Dedifferentiated amniotic fluid mesenchymal stem cell (primary cell): ENCODE results near the gene ZNF28.
"Not testable (repeated sequence)": the region's sequence is repeated elsewhere in the genome, so short reads cannot be mapped to it uniquely, and the experiment has no call there.

ENCODE experiments used
- DNase-seq: peaks from one replicate; pipeline ENCODE4 v3.0.0-alpha.2; 2016; ENCODE audit errors: extremely low spot score

ZNF28 gene

DNA sequence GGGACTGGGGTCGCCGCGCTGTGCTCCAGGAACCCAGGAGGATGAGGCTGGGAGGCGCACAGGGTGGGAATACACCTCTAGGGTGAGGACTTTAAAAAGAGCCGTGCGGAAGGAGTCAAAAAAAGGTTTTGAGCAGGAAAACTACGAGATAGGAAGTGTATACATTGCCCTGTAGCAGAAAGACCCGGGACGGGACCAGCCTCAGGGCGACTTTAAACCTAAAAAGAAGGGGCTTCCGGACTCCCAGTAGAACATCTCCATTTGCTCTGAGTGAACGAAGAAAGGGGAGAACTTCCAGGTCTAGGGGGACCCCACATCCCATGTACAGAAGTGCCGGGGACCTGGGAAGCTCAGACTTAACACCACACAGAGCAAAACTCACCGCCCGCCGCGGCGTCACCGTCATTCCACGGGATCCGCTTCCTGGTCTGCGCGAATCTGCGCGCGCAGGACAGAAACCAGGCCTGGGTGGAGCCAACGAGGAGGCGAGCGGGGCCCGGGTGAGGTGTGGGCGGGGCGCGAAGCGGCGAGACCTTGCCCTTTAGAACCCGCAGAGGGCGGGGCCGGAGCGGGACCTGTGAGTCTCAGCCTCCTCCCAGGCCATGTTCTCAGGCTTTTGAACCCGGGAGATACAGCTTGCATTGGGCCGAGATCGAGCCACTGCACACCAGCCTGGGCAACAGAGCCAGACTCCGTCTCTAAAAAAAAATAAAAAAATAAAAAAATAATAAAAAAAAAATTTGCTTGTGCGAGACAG lies at the start of gene ZNF28:
Gene ZNF28, minus strand, starts transcription at position 430 of the 757 bp plus-strand sequence. CDS start 3,675 bp downstream, outside the sequence.
- DNase-seq = not testable (repeated sequence)

DNA sequence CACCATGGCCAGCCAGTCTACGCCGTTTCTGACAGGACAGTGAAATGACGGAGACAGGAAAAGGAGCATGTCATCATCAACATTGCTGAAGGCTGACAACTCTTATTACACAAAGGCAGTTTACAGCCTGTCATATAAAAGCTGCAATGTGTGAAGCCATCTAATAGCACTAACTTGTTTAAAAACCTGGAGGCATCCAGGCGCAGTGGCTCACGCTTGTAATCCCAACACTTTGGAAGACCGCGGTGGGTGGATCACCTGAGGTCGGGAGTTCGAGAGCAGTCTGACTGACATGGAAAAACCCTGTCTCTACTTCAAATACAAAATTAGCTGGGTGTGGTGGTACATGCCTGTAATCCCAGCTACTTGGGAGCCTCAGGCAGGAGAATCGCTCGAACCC lies 46.6 kb upstream of the ZNF28 start:
- DNase-seq = not testable (repeated sequence)

DNA sequence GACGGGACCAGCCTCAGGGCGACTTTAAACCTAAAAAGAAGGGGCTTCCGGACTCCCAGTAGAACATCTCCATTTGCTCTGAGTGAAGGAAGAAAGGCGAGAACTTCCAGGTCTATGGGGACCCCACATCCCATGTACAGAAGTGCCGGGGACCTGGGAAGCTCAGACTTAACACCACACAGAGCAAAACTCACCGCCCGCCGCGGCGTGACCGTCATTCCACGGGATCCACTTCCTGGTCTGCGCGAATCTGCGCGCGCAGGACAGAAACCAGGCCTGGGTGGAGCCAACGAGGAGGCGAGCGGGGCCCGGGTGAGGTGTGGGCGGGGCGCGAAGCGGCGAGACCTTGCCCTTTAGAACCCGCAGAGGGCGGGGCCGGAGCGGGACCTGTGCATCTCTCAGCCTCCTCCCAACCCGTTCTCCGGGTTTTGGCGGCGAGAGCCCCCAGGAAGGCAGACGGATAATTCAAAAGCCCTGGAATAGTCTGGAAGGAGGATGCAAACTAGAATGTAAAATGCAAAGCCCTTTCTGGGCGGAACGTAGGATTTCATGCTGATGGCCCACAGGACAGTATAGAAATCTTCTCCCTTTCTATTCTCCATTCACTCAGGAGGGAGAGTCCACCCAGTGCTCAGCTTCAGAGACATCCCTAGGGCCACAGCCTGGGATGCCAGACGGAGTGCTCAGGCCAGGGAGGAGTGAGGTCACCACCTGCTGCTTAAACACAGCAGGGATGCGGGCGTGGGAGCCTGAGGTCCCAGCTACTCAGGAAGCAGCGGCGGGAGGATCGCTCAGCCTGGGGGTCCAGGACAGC lies 36.2 kb upstream of the ZNF28 start, which contains the start of gene ZNF468:
Gene ZNF468, minus strand, starts transcription at position 242 of the 814 bp plus-strand sequence. CDS start 3,347 bp downstream, outside the sequence.
- DNase-seq = peak; percentile 42

DNA sequence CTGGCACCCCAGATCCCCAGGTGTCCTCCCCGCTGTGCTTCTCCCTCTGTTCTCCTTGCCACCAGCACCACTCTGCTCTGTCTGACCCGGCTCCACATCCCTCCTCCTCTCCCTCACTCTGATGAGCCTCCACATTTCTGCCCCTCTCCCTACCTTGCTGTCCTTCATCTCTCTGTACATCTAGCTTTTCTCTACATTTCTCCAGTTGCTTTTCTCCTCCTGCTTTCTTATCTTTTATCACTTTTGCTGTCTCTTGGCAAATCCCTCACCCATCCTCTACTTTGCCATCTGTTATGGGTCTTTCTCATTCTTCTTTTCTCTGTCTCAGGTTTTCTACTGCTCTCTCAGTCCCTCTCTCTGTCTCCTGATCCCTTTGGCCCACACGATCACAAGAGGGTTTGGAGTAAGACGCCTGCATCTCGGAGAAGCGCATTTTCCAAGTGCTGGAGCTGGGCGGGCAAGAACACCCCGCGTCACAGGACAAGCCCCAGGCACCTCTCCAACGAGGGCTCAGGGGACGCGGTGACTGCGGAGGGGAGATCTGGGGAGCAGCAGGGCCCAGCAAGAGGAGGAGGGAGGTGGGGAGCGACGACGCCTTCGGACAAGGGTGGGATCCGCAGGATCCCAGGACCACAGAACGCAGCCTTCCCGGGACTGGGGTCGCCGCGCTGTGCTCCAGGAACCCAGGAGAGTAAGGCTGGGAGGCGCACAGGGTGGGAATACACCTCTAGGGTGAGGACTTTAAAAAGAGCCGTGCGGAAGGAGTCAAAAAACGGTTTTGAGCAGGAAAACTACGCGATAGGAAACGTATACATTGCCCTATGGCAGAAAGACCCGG lies 35.3 kb upstream of the ZNF28 start:
- DNase-seq = not testable (repeated sequence)

DNA sequence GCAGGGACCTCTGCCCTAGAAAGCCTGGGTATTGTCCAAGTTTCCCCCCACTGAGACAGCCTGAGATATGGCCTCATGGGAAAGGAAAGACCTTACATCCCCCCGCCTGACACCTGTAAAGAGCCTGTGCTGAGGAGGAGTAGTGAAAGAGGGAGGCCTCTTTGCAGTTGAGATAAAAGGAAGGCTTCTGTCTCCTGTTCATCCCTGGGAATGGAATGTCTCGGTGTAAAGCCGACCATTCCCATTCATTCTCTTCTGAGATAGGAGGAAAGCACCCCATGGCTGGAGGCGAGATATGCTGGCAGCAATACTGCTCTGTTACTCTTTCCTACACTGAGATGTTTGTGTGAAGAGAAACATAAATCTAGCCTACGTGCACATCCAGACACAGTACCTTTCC lies 25.9 kb upstream of the ZNF28 start:
- not testable (repeated sequence) for DNase-seq

DNA sequence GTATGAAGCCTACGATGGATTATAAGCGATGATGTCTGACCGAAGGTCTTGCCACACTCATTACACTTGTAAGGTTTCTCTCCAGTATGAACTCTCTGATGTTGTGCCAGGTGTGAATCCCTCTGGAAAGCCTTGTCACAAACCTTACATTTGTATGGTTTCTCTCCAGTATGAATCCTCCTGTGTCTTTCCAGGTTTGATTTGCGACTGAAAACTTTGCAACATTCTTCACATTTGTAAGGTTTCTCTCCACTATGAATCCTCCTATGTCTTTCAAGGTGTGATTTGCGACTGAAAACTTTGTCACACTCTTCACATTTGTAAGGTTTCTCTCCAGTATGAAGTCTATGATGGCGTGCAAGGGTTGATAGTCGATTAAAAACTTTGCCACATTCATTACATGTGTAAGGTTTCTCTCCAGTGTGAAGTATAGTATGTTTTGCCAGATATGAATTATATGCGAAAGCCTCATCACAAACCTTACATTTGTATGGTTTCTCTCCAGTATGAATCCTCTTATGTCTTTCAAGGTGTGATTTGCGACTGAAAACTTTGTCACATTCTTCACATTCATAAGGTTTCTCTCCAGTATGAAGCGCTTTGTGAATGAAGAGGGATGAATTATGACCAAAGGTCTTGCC lies 19.5 kb upstream of the ZNF28 start:
- not testable (repeated sequence) for DNase-seq

DNA sequence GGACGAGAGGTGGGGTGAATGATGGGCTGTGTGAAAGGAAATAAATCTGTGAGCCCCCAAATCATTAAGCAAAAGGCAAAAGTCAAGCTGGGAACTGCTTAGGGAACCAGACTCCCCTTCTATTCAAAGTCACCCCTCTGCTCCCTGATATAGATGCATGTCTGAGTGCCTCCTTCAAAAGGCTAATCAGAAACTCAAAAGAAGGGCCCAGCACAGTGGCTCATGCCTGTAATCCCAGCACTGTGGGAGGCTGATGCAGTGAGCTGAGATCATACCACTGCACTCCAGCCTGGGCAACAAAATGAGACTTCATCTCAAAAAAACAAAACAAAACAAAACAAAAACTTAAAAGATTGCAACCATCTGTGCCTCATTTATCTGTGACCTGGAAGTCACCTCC lies 12.9 kb upstream of the ZNF28 start:
- not testable (repeated sequence) for DNase-seq

DNA sequence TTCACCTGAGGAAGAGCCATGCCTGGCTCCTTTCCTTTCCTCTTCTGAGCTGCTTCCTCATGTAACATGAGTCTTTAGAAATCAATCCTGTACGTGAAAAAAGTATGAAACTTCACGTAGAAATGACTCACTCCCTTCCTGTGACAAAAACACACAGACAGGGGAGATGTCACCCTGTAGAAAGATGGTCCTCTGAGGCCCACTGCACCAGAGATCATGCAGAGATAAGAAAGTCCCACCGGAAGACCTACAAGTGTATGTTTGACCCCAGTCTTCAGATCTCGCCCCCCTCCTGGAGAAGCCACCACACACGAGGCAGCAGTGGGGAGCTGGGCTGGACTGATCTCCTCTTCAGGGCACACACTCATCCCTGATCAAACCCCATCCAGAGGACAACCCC lies 12.1 kb upstream of the ZNF28 start:
- DNase-seq = not testable (repeated sequence)

DNA sequence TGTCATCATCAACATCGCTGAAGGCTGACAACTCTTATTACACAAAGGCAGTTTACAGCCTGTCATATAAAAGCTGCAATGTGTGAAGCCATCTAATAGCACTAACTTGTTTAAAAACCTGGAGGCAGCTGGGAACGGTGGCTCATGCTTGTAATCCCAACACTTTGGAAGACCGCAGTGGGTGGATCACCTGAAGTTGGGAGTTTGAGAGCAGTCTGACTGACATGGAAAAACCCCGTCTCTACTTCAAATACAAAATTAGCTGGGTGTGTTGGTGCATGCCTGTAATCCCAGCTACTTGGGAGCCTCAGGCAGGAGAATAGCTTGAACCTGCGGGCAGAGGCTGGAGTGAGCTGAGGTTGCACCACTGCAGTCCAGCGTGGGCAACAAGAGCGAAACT lies 8.4 kb upstream of the ZNF28 start:
- DNase-seq = not testable (repeated sequence)

DNA sequence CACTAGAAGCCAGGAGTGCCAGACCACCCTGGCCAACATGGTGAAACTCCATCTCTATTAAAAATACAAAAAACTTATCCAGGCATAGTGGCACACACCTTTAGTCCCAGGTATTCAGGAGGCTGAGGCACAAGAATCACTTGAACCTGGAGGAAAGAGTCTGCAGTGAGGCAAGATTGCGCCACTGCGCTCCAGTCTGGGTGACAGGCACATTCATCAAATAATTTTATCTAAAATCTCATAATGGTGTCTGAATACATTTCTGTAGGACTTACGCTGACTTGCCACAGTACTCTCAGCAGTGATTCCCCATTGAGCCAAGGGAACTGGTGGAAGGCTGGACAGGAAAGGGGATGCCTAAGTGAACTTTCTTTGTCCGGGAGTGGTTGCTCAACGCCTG lies 4.3 kb upstream of the ZNF28 start:
- DNase-seq = no peak

DNA sequence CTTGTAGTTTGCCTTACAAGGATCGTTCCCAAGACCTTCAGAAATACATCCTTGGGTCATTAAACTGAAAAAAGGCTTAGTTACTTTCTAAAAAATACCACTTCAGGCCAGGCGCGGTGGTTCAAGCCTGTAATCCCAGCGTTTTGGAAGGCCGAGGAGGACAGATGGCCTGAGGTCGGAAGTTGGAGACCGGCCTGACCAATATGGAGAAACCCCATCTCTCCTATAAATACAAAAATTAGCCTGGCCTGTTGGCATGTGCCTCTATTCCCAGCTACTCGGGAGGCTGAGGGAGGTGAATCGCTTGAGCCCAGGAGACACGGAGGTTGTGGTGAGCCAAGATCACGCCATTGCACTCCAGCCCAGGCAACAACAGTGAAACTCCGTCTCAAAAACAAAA lies 2.2 kb upstream of the ZNF28 start:
- no peak for DNase-seq

DNA sequence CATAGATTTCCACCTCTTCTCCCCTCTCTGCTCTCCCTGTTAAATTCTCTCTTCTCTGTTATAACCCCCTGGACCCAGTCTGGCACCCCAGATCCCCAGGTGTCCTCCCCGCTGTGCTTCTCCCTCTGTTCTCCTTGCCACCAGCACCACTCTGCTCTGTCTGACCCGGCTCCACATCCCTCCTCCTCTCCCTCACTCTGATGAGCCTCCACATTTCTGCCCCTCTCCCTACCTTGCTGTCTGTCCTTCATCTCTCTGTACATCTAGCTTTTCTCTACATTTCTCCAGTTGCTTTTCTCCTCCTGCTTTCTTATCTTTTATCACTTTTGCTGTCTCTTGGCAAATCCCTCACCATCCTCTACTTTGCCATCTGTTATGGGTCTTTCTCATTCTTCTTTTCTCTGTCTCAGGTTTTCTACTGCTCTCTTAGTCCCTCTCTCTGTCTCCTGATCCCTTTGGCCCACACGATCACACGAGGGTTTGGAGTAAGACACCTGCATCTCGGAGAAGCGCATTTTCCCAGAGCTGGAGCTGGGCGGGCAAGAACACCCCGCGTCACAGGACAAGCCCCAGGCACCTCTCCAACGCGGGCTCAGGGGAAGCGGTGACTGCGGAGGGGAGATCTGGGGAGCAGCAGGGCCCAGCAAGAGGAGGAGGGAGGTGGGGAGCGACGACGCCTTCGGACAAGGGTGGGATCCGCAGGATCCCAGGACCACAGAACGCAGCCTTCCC lies 795 bp downstream of the ZNF28 start:
- not testable (repeated sequence) for DNase-seq

DNA sequence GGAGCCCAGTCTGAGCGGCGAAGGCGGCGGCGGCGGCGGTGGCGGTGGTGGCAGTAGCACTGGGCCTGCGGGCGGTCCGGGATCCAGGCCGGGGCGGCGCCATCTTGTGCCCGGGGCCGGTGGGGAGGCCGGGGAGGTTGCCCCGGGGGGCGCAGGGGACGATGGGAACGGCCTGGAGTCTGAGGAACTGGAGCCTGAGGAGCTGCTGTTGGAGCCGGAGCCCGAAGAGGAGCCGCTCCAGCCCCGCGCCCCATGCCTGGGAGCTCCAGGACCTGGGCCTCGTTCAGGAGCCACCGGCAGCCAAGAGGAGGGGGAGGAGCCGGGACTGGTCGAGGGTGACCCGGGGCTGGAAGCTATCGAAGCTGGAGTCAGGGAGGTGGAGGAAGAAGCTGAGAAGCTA lies 11.6 kb downstream of the ZNF28 start:
- no peak for DNase-seq

DNA sequence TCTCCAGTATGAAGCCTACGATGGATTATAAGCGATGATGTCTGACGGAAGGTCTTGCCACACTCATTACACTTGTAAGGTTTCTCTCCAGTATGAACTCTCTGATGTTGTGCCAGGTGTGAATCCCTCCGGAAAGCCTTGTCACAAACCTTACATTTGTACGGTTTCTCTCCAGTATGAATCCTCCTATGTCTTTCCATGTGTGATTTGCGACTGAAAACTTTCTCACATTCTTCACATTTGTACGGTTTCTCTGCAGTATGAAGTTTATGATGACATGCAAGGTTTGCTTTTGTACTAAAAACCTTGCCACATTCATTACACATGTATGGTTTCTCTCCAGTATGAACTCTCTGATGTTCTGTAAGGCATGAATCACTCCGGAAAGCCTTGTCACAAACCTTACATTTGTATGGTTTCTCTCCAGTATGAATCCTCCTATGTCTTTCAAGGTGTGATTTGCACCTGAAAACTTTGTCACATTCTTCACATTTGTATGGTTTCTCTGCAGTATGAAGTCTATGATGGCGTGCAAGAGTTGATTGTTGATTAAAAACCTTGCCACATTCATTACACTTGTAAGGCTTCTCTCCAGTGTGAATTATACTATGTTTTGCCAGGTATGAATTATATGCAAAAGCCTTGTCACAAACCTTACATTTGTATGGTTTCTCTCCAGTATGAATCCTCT lies 21.3 kb downstream of the ZNF28 start:
- DNase-seq = not testable (repeated sequence)

DNA sequence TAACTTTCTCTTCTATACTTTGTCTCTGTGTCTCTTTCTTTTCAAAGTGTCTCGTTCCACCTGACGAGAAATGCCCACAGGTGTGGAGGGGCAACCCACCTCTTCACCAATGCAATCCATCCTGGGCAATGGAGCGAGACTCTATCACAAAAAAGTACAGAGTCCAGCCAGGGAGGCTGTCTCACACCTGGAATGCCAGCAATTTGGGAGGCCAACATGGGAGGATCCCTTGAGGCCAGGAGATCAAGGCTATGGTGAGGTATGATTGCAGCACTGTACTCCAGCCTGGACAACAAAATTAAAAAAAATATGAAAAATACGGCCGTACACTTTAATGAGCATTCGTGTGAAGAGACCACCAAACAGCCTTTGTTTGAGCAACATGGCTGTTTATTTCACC lies 32.0 kb downstream of the ZNF28 start:
- DNase-seq = no peak

DNA sequence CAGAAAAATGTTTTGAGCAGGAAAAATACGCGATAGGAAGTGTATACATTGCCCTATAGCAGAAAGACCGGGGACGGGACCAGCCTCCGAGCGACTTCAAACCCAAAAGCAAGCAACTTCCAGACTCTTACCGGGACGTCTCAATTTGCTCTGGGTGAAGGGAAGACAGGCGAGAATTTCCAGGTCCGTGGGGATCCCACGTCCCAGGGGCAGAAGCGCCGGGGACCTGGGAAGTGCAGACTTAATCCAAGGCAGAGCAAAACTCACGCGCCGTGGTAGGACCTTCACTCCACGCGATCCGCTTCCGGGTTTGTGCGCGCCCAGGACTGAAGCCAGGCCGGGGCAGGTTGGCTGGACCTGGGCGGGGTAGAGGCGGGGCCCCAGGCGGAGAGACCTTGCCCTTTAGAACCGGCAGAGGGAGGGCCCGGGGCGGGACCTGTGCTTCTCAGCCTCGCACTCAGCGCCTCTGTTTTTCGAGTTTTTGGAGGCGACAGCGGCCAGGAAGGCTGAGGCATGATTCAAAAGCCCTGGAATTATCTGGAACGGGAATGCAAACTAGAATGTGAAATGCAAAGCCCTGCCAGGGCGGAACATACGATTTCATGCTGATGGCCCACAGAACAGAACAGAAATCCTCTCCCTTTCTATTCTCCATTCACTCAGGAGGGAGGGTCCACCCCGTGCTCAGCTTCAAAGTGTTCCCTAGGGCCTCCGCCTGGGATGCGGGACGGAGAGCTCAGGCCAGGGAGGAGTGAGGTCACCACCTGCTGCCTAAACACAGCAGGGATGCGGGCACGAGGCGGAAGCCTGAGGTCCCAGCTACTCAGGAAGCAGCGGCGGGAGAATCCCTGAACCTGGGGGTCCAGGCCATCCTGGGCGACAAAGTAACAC lies 34.7 kb downstream of the ZNF28 start, which contains the start of gene ZNF600:
Gene ZNF600, minus strand, starts transcription at position 328 of the 891 bp plus-strand sequence. CDS start 7,903 bp downstream, outside the sequence.
- peak; percentile 26 for DNase-seq

DNA sequence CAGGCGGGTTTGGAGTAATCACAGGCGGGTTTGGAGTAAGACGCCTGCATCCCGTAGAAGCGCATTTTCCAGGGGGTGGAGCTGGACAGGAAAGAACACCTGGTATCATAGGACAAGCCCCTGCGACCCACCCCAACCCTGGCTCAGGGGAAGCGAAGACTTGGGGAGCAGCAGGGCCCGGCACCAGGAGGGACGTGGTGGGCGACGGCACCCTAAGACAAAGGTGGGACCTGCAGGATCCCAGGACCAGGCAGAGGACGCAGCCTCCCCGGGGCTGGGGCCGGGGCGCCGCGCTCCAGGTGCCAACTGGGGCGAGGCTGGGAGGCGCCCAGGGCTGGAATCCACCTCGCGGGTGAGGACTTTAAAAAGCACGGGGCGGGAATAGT lies 35.4 kb downstream of the ZNF28 start:
- DNase-seq = no peak

DNA sequence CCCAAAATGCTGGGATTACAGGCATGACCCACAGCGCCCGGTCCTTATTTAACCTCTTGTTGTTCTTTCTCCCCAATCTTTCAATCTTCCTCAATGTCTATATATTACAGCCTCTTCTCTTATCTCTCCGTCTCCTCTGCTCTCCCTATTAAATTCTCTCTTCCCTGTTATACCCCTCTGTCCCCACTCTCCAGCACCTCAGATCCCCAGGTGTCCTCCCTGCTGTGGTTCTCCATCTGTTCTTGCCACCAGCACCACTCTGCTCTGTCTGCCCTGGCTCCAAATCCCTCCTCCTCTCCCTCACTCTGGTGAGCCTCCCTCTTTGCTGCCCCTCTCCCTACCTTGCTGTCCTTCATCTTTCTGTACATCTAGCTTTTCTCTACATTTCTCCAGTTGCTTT lies 35.9 kb downstream of the ZNF28 start:
- no peak for DNase-seq

DNA sequence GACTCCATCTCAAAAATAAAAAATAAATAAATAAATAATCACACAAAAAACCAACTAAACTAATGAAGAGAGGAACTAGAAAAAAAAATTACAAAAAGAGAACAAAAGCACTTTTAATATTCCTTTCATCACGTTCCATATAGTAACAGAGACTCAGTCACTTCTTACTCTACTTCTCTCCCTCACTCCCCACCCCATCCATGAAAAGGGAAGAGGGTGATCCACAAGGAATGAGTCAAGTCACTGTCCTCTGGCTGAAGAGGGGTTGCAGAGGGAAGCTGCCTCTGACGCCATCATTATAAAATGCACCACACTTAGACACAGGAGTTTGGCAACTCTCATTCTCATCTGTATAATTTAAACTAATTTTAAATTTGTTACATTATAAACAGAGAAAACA lies 38.6 kb downstream of the ZNF28 start:
- DNase-seq = not testable (repeated sequence)
